Activated CD8-positive, alpha-beta T cell treated with anti-CD3 and anti-CD28 coated beads for 36 hours (primary cell): ENCODE results near the gene C15orf39. TPM values are rescaled to one million over a fixed set of nuclear protein-coding genes. Genes with fewer than 3 reads are reported as not detected.

Experiments used
- ATAC-seq: fragments of 200-7000 bp; cut with Tn5 transposase; one replicate; pipeline ENCODE4 v1.10.0; 2021; ENCODE audit warnings: mild to moderate bottlenecking, moderate library complexity
- CTCF ChIA-PET: fragments of 350-600 bp; sonication (Branson Sonifier 250); formaldehyde crosslinking; loops from one replicate; lab custom pipeline; 2021; ENCODE audit warnings: antibody characterized with exemption; lab: Charles Lee
- POLR2A ChIA-PET: fragments of 350-600 bp; sonication (Branson Sonifier 250); formaldehyde crosslinking; loops from one replicate; lab custom pipeline; 2021; ENCODE audit warnings: antibody characterized with exemption; lab: Charles Lee
- DNase-seq: peaks from one replicate; pipeline ENCODE4 v3.0.0-alpha.2; 2020
- H3K27ac Mint-ChIP-seq: one replicate; pipeline ENCODE4 v1.8.0; 2021; ENCODE audit warnings: mild to moderate bottlenecking, mixed read lengths
- H3K27me3 Mint-ChIP-seq: one replicate; pipeline ENCODE4 v1.8.0; 2021; ENCODE audit warnings: mixed read lengths
- H3K36me3 Mint-ChIP-seq: one replicate; pipeline ENCODE4 v1.8.0; 2021; ENCODE audit warnings: low read depth, mixed read lengths
- H3K4me1 Mint-ChIP-seq: one replicate; pipeline ENCODE4 v1.8.0; 2021; ENCODE audit warnings: low read depth, mixed read lengths
- H3K4me3 Mint-ChIP-seq: one replicate; pipeline ENCODE4 v1.8.0; 2021; ENCODE audit warnings: mild to moderate bottlenecking, moderate library complexity, mixed read lengths
- H3K9me3 Mint-ChIP-seq: one replicate; pipeline ENCODE4 v1.8.0; 2021; ENCODE audit warnings: mixed read lengths
- CTCF ChIP-seq: fragments of 200-600 bp; IDR thresholded peaks from one replicate; pipeline ENCODE4 v1.8.0; 2022; ENCODE audit warnings: antibody characterized with exemption, mild to moderate bottlenecking
- intact Hi-C: fragments of 100-400 bp; cut with micrococcal nuclease; formaldehyde crosslinking; loops from one replicate; pipeline ENCODE4 v1.10.0; 2022
- total RNA-seq, 2 experiments: library from RNA; stranded (reverse); gene quantifications; one replicate each; pipeline ENCODE4 v1.2.3, GENCODE V29; 2021

The C15orf39 gene
- total RNA-seq, 2 experiments from 2014 or later = 22.1 to 24.1 TPM

GRCh38 chr15:75230016-75230343 lies 28.3 kb downstream of the C15orf39 start:
- ATAC-seq (no peak), DNase-seq (no peak)
- H3K4me3 Mint-ChIP-seq = no peak overlapping the region
- POLR2A ChIA-PET = interaction anchor here (1.4 kb wide), 1 partner anchor 21 kb away, joined by 4 read pairs; no protein-coding TSS in a partner anchor
- intact Hi-C loops = no loop called here
- CTCF ChIA-PET = no interaction called here
- H3K27ac Mint-ChIP-seq = no peak overlapping the region
- H3K9me3 Mint-ChIP-seq = no peaks in the 10 kb centered on the region
- H3K4me1 Mint-ChIP-seq = no peaks in the 10 kb centered on the region
- no peak for TF ChIP-seq CTCF
- H3K27me3 Mint-ChIP-seq = peaks cover 10% of the 10 kb centered on the region
- no peaks in the 10 kb centered on the region for H3K36me3 Mint-ChIP-seq

GRCh38 chr15:75230551-75231371 lies 29.1 kb downstream of the C15orf39 start:
- Mint-ChIP-seq H3K27me3 (peaks cover 10% of the 10 kb centered on the region), H3K4me1 (no peaks in the 10 kb centered on the region), H3K4me3 (no peak overlapping the region), H3K9me3 (no peaks in the 10 kb centered on the region), H3K36me3 (no peaks in the 10 kb centered on the region), H3K27ac (no peak overlapping the region)
- TF ChIP-seq CTCF = no peak
- CTCF ChIA-PET = no interaction called here
- POLR2A ChIA-PET = no interaction called here
- intact Hi-C loops = no loop called here
- ATAC-seq (no peak), DNase-seq (no peak)

GRCh38 chr15:75231836-75232235 lies 30.2 kb downstream of the C15orf39 start:
- no peaks in the 10 kb centered on the region for H3K36me3 Mint-ChIP-seq
- DNase-seq (no peak), ATAC-seq (no peak)
- peaks cover 10% of the 10 kb centered on the region for H3K27me3 Mint-ChIP-seq
- TF ChIP-seq CTCF = no peak
- no peak overlapping the region for H3K27ac Mint-ChIP-seq
- intact Hi-C loops = no loop called here
- CTCF ChIA-PET = no interaction called here
- H3K4me1 Mint-ChIP-seq = no peaks in the 10 kb centered on the region
- H3K9me3 Mint-ChIP-seq = no peaks in the 10 kb centered on the region
- no peak overlapping the region for H3K4me3 Mint-ChIP-seq
- POLR2A ChIA-PET = no interaction called here

GRCh38 chr15:75232252-75232813 lies 30.7 kb downstream of the C15orf39 start:
- no peaks in the 10 kb centered on the region for H3K36me3 Mint-ChIP-seq
- intact Hi-C loops = no loop called here
- H3K4me3 Mint-ChIP-seq = no peak overlapping the region
- ChIA-PET CTCF (no interaction called here), POLR2A (no interaction called here)
- no peaks in the 10 kb centered on the region for H3K9me3 Mint-ChIP-seq
- H3K27ac Mint-ChIP-seq = no peak overlapping the region
- DNase-seq = no peak
- no peak for ATAC-seq
- H3K4me1 Mint-ChIP-seq = no peaks in the 10 kb centered on the region
- no peak for TF ChIP-seq CTCF
- peaks cover 10% of the 10 kb centered on the region for H3K27me3 Mint-ChIP-seq

GRCh38 chr15:75232826-75233503 lies 31.3 kb downstream of the C15orf39 start:
- Mint-ChIP-seq H3K4me1 (no peaks in the 10 kb centered on the region), H3K27me3 (peaks cover 10% of the 10 kb centered on the region), H3K9me3 (no peaks in the 10 kb centered on the region), H3K36me3 (no peaks in the 10 kb centered on the region), H3K4me3 (no peak overlapping the region), H3K27ac (no peak overlapping the region)
- ATAC-seq (no peak), DNase-seq (no peak)
- TF ChIP-seq CTCF = no peak
- CTCF ChIA-PET = no interaction called here
- POLR2A ChIA-PET = no interaction called here
- intact Hi-C loops = no loop called here
